Measurements from ENCODE around the gene CORO6. TPM values are rescaled to one million over a fixed set of nuclear protein-coding genes. Genes with fewer than 3 reads are reported as not detected.
A peak's percentile ranks its signal among the peaks of the same experiment; 100 is the strongest.

CORO6 gene
- total RNA-seq, 1 experiment from 2014 or later: 2.3 TPM

DNA sequence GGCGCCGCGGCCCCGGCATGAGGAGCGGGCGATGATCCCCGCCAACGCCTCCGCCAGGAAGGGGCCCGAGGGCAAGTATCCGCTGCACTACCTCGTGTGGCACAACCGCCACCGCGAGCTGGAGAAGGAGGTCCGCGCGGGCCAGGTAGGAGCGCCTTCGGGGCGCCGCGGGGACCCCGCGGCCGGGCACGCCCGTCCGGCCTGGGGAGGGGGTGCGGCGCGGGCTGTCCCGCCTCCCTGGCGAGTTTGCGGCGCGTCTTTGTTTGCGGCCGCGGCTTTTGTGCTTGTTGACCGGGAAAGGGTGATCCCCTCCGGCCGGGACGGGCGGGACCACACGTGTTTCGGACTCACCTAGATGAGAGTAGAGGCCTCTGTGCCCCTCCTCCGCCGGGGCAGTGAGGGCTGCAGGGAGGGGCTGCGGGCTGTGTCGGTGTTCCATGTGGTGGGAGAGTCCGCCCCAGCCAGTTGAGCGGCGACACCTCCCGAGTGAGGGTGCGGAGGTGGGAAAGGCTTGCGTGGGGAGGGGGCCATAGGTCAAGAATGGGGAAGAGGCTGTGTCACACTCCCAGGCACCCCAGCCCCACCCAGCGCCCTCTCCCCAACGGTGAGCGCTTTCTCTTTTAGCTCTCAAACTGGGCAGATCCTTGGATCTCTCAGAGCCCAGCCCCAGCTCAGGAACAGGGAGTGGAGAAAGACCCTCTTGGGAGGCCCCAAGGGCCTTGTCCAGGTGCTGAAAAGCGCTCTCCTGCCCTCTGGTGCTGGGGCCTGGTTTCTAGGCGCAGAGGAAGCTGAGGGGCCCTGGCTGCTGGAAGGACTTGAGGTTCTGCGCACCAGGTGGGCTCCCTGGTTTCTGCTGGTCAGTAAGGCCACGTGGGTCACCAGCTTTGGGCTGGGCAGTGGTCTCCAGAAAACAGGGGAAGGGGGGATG is 28.9 kb downstream of the CORO6 start:
- Histone ChIP-seq H2BK120ac (ENCODE audit: low read depth, low read length, poor library complexity, severe bottlenecking) (no peak overlapping the region), H2AFZ (ENCODE audit: low read length) (no peak overlapping the region), H3K79me2 (ENCODE audit: insufficient read depth, low read length) (no peaks in the 10 kb centered on the region; the same call in 1 of the 2 replicates), H3K14ac (ENCODE audit: insufficient read depth, low read length) (no peak overlapping the region), H4K91ac (ENCODE audit: insufficient read length, low read depth, low read length) (no peak overlapping the region), H3K18ac (ENCODE audit: insufficient read length, low read depth, low read length) (no peak overlapping the region), H2BK20ac (ENCODE audit: low read depth, low read length, poor library complexity, severe bottlenecking) (no peak overlapping the region), H3K27me3 (ENCODE audit: insufficient read depth, low read length) (no peaks in the 10 kb centered on the region), H3T11ph (ENCODE audit: low read length) (no peak overlapping the region), H3K4ac (ENCODE audit: low read depth, low read length) (no peak overlapping the region), H2BK15ac (ENCODE audit: low read depth, low read length) (no peak overlapping the region), H4K8ac (replicated peaks; ENCODE audit: insufficient read length, low read depth, low read length) (no peak overlapping the region), H3K4me1 (ENCODE audit: insufficient read depth, low read length) (peaks cover 4% of the 10 kb centered on the region; the same call in 1 of the 2 replicates), H3K4me2 (ENCODE audit: insufficient read depth, insufficient read length, low read length) (peak overlapping the region; percentile 63), H2BK5ac (ENCODE audit: insufficient read length, low read length) (no peak overlapping the region), H3K9me3 (ENCODE audit: control insufficient read depth, low read depth, low read length) (no peaks in the 10 kb centered on the region), H4K5ac (ENCODE audit: insufficient read length, low read depth, low read length) (no peak overlapping the region), H3K9ac (ENCODE audit: extremely low read depth, insufficient read length, low read length) (no peak overlapping the region), H3K79me1 (ENCODE audit: insufficient read depth, low read depth, low read length, poor library complexity, severe bottlenecking) (no peaks in the 10 kb centered on the region), H3K56ac (ENCODE audit: insufficient read length, low read depth, low read length) (no peak overlapping the region), H4K20me1 (ENCODE audit: control insufficient read depth, insufficient read depth, insufficient read length) (no peaks in the 10 kb centered on the region), H3K23ac (ENCODE audit: insufficient read length, low read depth, low read length) (no peak overlapping the region), H3K23me2 (ENCODE audit: insufficient read length, low read depth, low read length, poor library complexity, severe bottlenecking) (peaks cover 34% of the 10 kb centered on the region), H2AK5ac (ENCODE audit: insufficient read length, low read length) (no peak overlapping the region), H3K27ac (ENCODE audit: insufficient read length, low read depth, low read length) (no peak overlapping the region), H2BK12ac (ENCODE audit: insufficient read length, low read depth, low read length) (no peak overlapping the region)
- peak; percentile 88 for DNase-seq
- Mint-ChIP-seq H3K4me3 (peak overlapping the region; percentile 78 to 88), H3K27me3 (ENCODE audit: low read depth) (peaks cover 5% of the 10 kb centered on the region), H3K9me3 (no peaks in the 10 kb centered on the region), H3K36me3 (ENCODE audit: insufficient read depth in 1 of 3, low read depth in 3 of 3) (peaks cover 0 to 1% (median 0%) of the 10 kb centered on the region in 3 experiments; a peak in 1 of 7 replicates), H3K27ac (no peak overlapping the region), H3K4me1 (peaks cover 42 to 67% of the 10 kb centered on the region in 2 experiments)
- peak; percentile 45 for TF ChIP-seq CTCF (conservative IDR thresholded peaks at IDR 0.05)
- WGBS (ENCODE audit: extremely low coverage, insufficient read length, low lambda C conversion rate): no CpG with 5 or more reads among the region's 64 CpGs
